GM23338 (cell line): ENCODE data around the gene PLAAT1.

Source experiments
- CREB1 ChIP-seq: fragments of 250-450 bp; sonication (Bioruptor Pico); IDR thresholded peaks from 2 replicates; pipeline ENCODE4 v1.5.0; 2020; ENCODE audit warnings: low read depth, mild to moderate bottlenecking, moderate library complexity
- EZH2 ChIP-seq: fragments of 200-600 bp; sonication (generic); IDR thresholded peaks from one replicate; pipeline ENCODE4 v1.8.0; 2017; ENCODE audit warnings: antibody characterized with exemption, mild to moderate bottlenecking, low read depth; ENCODE audit not compliant: unreplicated experiment
- EZH2phosphoT487 ChIP-seq: fragments of 200-600 bp; sonication (generic); IDR thresholded peaks from one replicate; pipeline ENCODE4 v1.8.1; 2018; ENCODE audit warnings: antibody characterized with exemption; ENCODE audit not compliant: unreplicated experiment
- JUNB ChIP-seq: IDR thresholded peaks from one replicate; pipeline ENCODE4 v1.6.1; 2016; ENCODE audit warnings: antibody characterized with exemption; ENCODE audit not compliant: unreplicated experiment
- NANOG ChIP-seq: IDR thresholded peaks from 2 replicates; pipeline ENCODE4 v1.6.1; 2016; ENCODE audit warnings: antibody characterized with exemption, borderline replicate concordance
- POLR2AphosphoS5 ChIP-seq: IDR thresholded peaks from 2 replicates; pipeline ENCODE4 v1.6.1; 2016; ENCODE audit warnings: antibody characterized with exemption, low read depth
- STAT1 ChIP-seq: IDR thresholded peaks from one replicate; pipeline ENCODE4 v1.6.1; 2016; ENCODE audit warnings: antibody characterized with exemption; ENCODE audit not compliant: unreplicated experiment
- TF ChIP-seq, protein P1 (sequence below), 2 experiments: fragments of 200-600 bp in 1 of 2; sonication (generic) in 1 of 2; conservative IDR thresholded peaks; 2 replicates each; pipeline versions ENCODE4 v1.5.1 to v1.6.1; 2016 to 2017; ENCODE audit warnings: antibody characterized with exemption in 2 of 2, low read depth in 2 of 2, mild to moderate bottlenecking in 2 of 2, moderate library complexity in 1 of 2
- TF ChIP-seq, protein P2 (sequence below): IDR thresholded peaks from one replicate; pipeline ENCODE4 v1.6.1; 2018; ENCODE audit warnings: antibody characterized with exemption; ENCODE audit not compliant: unreplicated experiment

DNA sequence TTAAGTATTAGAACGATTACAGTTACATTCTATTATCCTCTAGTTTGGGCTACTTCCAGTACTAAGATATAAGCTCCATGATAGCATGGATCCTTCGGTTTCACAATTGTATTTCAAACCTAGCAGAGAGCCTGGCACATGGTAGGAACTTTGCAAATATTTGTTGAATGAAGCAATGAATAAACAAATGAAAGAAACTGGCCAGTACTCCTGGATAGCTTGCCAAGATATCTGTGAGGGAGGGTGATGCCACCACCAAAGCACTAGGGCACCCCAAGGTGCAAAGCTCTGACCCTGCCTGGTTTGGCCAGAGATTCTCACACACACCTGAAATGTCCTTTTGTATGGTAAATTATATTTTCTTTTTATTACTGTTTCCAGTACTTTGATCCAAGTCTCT, 44.3 kb upstream of the PLAAT1 start:
- TF ChIP-seq, protein P1, sequence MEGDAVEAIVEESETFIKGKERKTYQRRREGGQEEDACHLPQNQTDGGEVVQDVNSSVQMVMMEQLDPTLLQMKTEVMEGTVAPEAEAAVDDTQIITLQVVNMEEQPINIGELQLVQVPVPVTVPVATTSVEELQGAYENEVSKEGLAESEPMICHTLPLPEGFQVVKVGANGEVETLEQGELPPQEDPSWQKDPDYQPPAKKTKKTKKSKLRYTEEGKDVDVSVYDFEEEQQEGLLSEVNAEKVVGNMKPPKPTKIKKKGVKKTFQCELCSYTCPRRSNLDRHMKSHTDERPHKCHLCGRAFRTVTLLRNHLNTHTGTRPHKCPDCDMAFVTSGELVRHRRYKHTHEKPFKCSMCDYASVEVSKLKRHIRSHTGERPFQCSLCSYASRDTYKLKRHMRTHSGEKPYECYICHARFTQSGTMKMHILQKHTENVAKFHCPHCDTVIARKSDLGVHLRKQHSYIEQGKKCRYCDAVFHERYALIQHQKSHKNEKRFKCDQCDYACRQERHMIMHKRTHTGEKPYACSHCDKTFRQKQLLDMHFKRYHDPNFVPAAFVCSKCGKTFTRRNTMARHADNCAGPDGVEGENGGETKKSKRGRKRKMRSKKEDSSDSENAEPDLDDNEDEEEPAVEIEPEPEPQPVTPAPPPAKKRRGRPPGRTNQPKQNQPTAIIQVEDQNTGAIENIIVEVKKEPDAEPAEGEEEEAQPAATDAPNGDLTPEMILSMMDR (conservative IDR thresholded peaks at IDR 0.05; ENCODE audit: low read depth in 2 of 2) = no peak
- TF ChIP-seq EZH2 = no peak
- no peak for TF ChIP-seq CREB1 (CRISPR knock-in tag)
- TF ChIP-seq, protein P2, sequence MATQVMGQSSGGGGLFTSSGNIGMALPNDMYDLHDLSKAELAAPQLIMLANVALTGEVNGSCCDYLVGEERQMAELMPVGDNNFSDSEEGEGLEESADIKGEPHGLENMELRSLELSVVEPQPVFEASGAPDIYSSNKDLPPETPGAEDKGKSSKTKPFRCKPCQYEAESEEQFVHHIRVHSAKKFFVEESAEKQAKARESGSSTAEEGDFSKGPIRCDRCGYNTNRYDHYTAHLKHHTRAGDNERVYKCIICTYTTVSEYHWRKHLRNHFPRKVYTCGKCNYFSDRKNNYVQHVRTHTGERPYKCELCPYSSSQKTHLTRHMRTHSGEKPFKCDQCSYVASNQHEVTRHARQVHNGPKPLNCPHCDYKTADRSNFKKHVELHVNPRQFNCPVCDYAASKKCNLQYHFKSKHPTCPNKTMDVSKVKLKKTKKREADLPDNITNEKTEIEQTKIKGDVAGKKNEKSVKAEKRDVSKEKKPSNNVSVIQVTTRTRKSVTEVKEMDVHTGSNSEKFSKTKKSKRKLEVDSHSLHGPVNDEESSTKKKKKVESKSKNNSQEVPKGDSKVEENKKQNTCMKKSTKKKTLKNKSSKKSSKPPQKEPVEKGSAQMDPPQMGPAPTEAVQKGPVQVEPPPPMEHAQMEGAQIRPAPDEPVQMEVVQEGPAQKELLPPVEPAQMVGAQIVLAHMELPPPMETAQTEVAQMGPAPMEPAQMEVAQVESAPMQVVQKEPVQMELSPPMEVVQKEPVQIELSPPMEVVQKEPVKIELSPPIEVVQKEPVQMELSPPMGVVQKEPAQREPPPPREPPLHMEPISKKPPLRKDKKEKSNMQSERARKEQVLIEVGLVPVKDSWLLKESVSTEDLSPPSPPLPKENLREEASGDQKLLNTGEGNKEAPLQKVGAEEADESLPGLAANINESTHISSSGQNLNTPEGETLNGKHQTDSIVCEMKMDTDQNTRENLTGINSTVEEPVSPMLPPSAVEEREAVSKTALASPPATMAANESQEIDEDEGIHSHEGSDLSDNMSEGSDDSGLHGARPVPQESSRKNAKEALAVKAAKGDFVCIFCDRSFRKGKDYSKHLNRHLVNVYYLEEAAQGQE = no peak
- no peak for TF ChIP-seq EZH2phosphoT487
- TF ChIP-seq POLR2AphosphoS5 = no peak
- TF ChIP-seq JUNB = no peak
- no peak for TF ChIP-seq STAT1
- no peak for TF ChIP-seq NANOG
